HepG2 (cell line): ENCODE measurements around the gene BANP. TPM values are rescaled to one million over a fixed set of nuclear protein-coding genes. Genes with fewer than 3 reads are reported as not detected.

Source experiments
- ATF3 ChIP-seq: sonication (generic); formaldehyde crosslinking; IDR thresholded peaks from 2 replicates; pipeline ENCODE4 v1.4.0; 2020; ENCODE audit warnings: missing genetic modification reagents
- CEBPB ChIP-seq: IDR thresholded peaks from 2 replicates; pipeline ENCODE4 v1.6.1; 2011; ENCODE audit warnings: low read depth, low read length, improper control_type of control experiment, borderline replicate concordance
- MIXL1 ChIP-seq: IDR thresholded peaks from 2 replicates; pipeline ENCODE4 v1.6.1; 2016
- MYNN ChIP-seq: sonication (generic); formaldehyde crosslinking; IDR thresholded peaks from 2 replicates; pipeline ENCODE4 v1.4.0; 2020; ENCODE audit warnings: mild to moderate bottlenecking, low read depth, missing genetic modification reagents
- NFE2 ChIP-seq: sonication (generic); formaldehyde crosslinking; IDR thresholded peaks from 2 replicates; pipeline ENCODE4 v1.4.0; 2020; ENCODE audit warnings: missing genetic modification reagents
- STAT5B ChIP-seq: sonication (generic); formaldehyde crosslinking; IDR thresholded peaks from 2 replicates; pipeline ENCODE4 v1.4.0; 2020; ENCODE audit warnings: missing genetic modification reagents
- ZBTB39 ChIP-seq: sonication (generic); formaldehyde crosslinking; IDR thresholded peaks from 2 replicates; pipeline ENCODE4 v1.5.0; 2020; ENCODE audit warnings: missing genetic modification reagents
- ZBTB49 ChIP-seq: sonication (generic); formaldehyde crosslinking; IDR thresholded peaks from 2 replicates; pipeline ENCODE4 v1.4.0; 2020; ENCODE audit warnings: missing genetic modification reagents, borderline replicate concordance
- ZMAT5 ChIP-seq: sonication (generic); formaldehyde crosslinking; IDR thresholded peaks from 2 replicates; pipeline ENCODE4 v1.5.0; 2020; ENCODE audit warnings: mild to moderate bottlenecking, low read depth, missing genetic modification reagents, borderline replicate concordance
- ZNF329 ChIP-seq: sonication (generic); formaldehyde crosslinking; IDR thresholded peaks from 2 replicates; pipeline ENCODE4 v1.9.0; 2021; ENCODE audit warnings: low read depth, mild to moderate bottlenecking, missing genetic modification reagents
- ZNF362 ChIP-seq: sonication (generic); formaldehyde crosslinking; IDR thresholded peaks from 2 replicates; pipeline ENCODE4 v1.4.0; 2020; ENCODE audit warnings: missing genetic modification reagents, mild to moderate bottlenecking, borderline replicate concordance
- ZNF512 ChIP-seq: sonication (generic); formaldehyde crosslinking; IDR thresholded peaks from 2 replicates; pipeline ENCODE4 v1.4.0; 2020; ENCODE audit warnings: mild to moderate bottlenecking, missing genetic modification reagents
- ZNF687 ChIP-seq: sonication (generic); formaldehyde crosslinking; IDR thresholded peaks from 2 replicates; pipeline ENCODE4 v1.5.1; 2020; ENCODE audit warnings: mild to moderate bottlenecking, missing genetic modification reagents, moderate library complexity
- ZNF709 ChIP-seq: sonication (generic); formaldehyde crosslinking; IDR thresholded peaks from 2 replicates; pipeline ENCODE4 v1.5.0; 2020; ENCODE audit warnings: mild to moderate bottlenecking, missing genetic modification reagents
- ZNF747 ChIP-seq: sonication (generic); formaldehyde crosslinking; IDR thresholded peaks from 2 replicates; pipeline ENCODE4 v1.8.1; 2023; ENCODE audit warnings: missing genetic modification reagents, mild to moderate bottlenecking, borderline replicate concordance
- polyA plus RNA-seq, 8 experiments: library from polyadenylated mRNA; depleted of rRNA in 3 of 8; stranded (reverse) in 7 of 8; unstranded in 1 of 8; fragments of >200 nt; fragmentation: Illumina TruSeq in 4 of 8; extraction: Trizol in 4 of 8; gene quantifications; 2 replicates each; pipeline versions ENCODE4 v1.2.1 to v1.2.3, GENCODE V29; 2011 to 2016; ENCODE audit warnings: low read depth in 4 of 8, missing spikeins in 1 of 8, mixed read lengths in 1 of 8; ENCODE audit not compliant: insufficient read depth in 1 of 8
- total RNA-seq, 5 experiments: library from RNA; depleted of rRNA; stranded (reverse); fragments of >200 nt; fragmentation: Illumina TruSeq; extraction: Trizol; gene quantifications; 2 replicates each; pipeline ENCODE4 v1.2.3, GENCODE V29; 2016; ENCODE audit warnings: low read depth in 1 of 5

The BANP gene
- total and polyA plus RNA-seq, 2 of the 13 experiments (the other 11 are each of a cell fraction or from before 2014, with no cell fraction given) = 20.2 to 23.8 TPM

- TF ChIP-seq ZBTB49 (no peak), ZNF512 (CRISPR knock-in tag) (0 out of 2 replicates have a peak, but pooled peaks have one; percentile 9), ZMAT5 (CRISPR knock-in tag) (no peak), NFE2 (no peak), ATF3 (CRISPR knock-in tag) (no peak; the same call in 1 of the 2 replicates), CEBPB (peak; percentile 85), MIXL1 (CRISPR knock-in tag) (peak; percentile 93), ZNF362 (CRISPR knock-in tag) (peak; percentile 67; the same call in 1 of the 2 replicates), MYNN (CRISPR knock-in tag) (no peak; the same call in 1 of the 2 replicates), ZNF329 (peak; percentile 90), STAT5B (peak; percentile 64; the same call in 1 of the 2 replicates), ZNF687 (peak; percentile 97), ZNF747 (CRISPR knock-in tag) (no peak; the same call in 1 of the 2 replicates), ZNF709 (peak; percentile 85; the same call in 1 of the 2 replicates), ZBTB39 (CRISPR knock-in tag) (peak; percentile 81)
Measured at GRCh38 chr16:87936375-87937230, 14.6 kb upstream of the BANP start, which contains the start of gene CA5A (continued).
